DLD1 (cell line): ENCODE results near the gene ANKRD34A.
"Not testable (repeated sequence)": the region's sequence is repeated elsewhere in the genome, so short reads cannot be mapped to it uniquely, and the experiment has no call there.

ENCODE experiments used
- in situ Hi-C: cut with HindIII; loops from 2 replicates; pipeline ENCODE4 v1.10.0; 2017; ENCODE audit warnings: low sequenced_read_pairs

The ANKRD34A gene

DNA sequence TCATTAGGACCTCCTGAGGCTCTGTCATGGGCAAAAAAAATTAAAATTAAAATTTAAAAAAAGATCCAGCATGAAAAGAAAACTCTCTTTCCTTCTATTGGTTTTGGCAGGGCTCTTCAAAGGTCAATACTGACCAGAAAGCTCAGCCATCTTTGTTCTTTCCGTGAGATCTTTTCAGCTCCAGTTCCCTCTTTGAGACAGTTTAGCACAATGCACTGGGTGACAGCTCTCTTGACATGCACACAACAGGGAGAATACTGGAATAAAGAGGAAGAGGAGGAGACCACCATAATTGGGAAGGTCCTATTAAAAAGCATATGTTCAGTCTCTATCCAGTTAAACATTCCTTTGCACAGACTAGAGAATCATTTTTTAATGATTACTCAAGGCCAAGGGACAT, 12.8 kb downstream of the ANKRD34A start:
- in situ Hi-C loops: no loop called here

DNA sequence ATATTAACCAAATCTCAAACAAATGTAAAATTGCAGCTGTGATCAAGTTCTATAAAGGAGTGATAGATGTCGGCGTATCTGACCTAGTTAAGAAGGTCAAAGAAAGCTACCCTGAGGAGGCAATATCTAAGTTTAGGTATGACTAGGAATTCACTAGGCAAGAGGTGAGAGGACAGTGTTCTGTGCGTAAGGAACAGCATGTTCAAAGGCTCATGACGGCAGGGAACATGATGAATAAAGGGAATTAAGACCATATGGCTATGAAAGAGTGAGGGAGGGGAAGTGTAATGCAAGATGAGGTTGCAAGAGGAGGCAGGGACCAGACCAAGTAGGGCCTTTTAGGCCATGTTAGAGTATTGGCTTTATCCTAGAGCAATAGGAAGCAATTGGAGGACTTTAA, 15.2 kb downstream of the ANKRD34A start:
- in situ Hi-C loops: no loop called here

DNA sequence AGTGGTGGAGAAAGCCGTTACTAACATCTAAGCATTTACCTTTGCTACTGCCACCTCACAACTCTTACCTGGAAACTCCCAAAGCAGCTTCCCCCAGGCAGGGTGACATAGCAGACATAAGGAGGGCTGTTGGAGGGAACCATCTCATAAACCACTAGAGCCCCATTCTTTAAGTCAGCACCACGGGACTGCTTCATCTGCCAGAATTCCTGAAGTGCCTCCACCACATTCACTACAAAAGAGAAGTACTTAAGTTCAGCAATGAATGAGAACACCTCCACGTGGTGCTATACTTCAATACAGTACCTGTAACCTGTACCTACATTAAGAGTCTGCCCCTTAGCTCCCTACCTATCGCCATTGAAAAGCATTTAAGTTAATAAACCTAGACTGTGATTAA, 16.8 kb downstream of the ANKRD34A start:
- in situ Hi-C loops: no loop called here

DNA sequence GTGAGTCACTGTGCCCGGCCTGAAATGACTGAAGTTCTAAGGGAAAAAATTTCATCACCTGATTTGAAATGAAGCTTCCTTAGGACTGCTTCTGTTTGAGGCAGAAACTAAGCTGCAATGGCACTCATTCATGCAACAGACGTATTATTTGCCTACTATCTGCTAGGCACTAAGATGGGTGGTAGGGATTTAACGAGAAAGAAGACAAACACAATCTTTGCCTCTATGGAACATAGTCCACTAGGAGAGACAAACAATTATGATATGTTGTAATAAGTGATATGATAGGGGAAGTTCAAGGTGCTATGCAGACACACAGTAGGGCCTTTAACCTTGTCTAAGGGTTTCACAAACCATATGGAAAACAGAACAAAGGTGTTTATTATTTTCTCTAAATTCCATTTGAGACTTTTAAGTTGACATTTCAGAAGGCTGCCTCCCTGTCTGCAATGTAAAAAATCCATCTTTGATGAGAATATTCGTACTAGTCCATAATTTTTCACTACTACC, 17.8 kb downstream of the ANKRD34A start:
- in situ Hi-C loops: no loop called here

DNA sequence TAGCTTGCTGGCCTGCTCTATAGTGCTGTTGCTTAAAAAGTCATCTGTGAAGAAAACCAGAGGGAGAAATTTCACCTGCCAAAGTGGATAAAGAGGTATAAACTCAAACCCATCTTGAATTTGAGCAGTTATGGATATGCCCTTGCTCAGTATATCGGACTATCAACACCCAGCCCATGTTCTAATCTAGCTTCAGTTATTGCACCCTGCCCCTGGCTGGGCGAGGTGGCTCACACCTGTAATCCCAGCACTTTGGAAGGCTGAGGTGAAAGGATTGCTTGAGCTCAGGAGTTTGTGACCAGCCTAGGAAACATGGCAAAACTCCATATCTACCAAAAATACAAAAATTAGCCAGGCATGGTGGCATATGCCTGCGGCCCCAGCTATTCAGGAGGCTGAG, 19.8 kb downstream of the ANKRD34A start:
- in situ Hi-C loops: no loop called here

DNA sequence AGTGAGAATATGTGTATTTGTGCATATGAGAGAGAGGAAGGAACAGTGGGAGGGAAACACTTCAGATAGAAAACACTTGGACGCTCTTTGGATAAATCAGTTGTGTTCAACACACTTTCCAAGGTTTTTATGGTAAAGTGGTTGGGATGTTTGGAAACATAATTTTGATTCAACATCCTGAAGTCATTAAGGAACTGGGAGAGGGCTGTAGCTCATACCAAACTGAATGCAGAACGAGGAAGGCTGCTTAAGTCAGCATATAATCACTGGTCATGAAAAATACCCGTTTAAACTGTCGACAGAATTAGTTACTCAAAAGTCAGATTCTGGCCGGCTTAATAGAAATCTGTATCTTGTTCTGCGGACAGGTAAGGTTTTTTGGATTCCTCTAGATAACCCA, 21.5 kb downstream of the ANKRD34A start:
- in situ Hi-C loops: no loop called here

DNA sequence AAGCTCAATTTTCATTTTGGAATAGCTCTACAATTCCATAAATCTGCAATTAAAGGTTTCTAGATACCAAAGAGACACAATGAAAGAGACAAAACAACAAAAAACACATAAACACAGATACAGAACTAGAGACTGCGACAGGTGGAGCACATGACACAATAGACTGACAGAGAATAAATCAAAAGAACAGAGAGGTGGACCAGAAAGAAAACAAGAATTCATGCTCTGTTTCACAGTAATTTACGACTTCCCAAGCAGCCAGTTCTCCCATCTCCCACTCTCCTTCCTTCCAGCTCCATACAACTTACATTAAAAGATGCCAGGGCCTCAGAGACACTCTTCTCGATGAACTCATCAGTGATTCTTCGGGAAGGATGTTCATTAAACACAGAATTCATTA, 22.0 kb downstream of the ANKRD34A start:
- in situ Hi-C loops: no loop called here

DNA sequence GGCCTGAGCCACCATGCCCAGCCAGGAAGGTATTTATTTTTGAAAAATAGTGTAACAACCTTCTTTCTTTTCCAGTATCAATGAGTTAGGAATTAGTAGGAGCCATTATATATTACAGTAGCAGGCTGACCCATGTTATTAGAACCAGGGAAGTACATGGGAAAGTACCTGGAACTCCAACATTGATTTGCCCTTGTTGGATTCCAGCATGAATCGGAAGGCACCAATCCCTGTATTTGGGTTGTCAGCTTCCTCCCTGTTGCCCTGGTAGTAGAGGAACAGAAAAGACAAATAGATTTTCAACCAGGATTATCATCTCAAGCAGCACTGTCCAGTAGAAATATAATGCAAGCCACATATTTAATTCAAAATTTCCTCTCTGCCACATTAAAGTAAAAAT, 26.9 kb downstream of the ANKRD34A start:
- in situ Hi-C loops: no loop called here

DNA sequence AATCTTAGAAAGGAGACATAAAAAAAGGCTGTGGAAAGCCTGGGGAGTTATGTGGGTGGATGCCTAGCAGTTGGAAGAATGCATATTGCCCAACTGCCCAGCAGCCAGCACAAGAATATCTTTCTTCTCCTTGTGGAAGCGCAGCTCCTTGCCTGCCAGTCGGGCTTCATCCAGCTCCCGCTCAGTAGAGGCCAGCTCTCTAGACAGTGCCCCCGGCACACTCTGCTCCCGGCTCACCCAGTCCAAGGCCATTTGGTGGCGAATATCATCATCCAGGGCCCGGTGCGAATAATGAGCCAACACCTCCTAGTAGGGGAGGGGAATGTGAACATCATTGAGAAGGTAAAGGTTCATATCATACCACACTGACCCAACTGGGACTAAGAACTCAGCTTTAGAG, 28.1 kb downstream of the ANKRD34A start:
- in situ Hi-C loops: no loop called here

DNA sequence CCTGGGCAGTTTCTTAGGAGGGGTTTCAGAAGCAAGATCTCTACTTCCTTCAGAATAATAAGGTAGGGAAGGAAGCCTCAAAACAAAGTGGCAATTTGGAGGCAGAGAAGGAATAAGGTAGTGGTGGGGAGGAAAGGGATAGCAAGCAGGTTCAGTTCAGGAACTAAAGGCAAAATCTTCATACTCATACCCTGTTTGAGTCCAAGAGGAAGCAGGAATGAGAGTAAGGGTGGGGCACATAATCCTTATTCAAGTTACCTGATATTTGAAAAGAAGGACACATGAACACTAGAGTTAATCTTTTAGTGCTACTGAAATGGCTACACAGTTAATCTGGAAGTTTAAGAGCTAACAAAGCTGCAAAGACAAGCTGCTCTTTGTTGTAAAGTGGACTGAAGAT, 28.7 kb downstream of the ANKRD34A start:
- in situ Hi-C loops: no loop called here

DNA sequence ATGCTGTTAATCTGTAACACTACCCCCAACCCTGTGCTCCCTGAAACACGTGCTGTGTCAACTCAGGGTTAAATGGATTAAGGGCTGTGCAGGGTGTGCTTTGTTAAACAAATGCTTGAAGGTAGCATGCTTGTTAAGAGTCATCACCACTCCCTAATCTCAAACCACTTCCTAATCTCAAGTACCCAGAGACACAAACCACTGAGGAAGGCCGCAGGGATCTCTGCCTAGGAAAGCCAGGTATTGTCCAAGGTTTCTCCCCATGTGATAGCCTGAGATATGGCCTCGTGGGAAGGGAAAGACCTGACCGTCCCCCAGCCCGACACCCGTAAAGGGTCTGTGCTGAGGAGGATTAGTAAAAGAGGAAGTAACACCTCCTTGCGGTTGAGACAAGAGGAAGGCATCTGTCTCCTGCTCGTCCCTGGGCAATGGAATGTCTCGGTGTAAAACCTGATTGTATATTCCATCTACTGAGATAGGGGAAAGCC, 31.8 kb downstream of the ANKRD34A start:
- in situ Hi-C loops: not testable (repeated sequence)

DNA sequence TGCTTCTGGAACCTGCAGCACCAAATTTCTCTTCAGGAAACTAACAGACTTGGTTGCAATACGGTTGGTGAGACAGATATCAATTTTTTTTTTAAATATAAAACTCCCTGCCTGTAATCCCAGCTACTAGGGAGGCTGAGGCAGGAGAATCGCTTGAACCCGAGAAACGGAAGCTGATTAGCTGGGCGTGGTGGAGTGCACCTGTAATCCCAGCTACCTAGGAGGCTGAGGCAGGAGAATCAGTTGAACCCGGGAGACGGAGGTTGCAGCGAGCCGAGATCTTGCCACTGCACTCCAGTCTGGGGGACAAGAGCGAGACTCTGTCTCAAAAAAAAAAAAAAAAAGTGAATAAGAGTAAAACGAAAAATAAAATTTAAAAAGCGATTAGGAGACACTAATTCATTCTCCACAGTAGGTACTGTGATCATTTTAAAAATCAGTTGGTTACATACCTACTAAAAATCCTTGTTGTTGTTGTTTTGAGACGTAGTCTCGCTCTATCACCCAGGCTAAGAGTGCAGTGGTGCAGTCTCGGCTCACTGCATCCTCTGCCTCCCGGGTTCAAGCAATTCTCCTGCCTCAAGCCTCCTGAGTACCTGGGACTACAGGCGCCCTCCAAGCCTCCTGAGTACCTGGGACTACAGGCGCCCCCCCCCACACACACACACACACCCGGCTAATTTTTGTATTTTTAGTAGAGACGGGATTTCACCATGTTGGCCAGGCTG, 36.3 kb downstream of the ANKRD34A start:
- in situ Hi-C loops: no loop called here

DNA sequence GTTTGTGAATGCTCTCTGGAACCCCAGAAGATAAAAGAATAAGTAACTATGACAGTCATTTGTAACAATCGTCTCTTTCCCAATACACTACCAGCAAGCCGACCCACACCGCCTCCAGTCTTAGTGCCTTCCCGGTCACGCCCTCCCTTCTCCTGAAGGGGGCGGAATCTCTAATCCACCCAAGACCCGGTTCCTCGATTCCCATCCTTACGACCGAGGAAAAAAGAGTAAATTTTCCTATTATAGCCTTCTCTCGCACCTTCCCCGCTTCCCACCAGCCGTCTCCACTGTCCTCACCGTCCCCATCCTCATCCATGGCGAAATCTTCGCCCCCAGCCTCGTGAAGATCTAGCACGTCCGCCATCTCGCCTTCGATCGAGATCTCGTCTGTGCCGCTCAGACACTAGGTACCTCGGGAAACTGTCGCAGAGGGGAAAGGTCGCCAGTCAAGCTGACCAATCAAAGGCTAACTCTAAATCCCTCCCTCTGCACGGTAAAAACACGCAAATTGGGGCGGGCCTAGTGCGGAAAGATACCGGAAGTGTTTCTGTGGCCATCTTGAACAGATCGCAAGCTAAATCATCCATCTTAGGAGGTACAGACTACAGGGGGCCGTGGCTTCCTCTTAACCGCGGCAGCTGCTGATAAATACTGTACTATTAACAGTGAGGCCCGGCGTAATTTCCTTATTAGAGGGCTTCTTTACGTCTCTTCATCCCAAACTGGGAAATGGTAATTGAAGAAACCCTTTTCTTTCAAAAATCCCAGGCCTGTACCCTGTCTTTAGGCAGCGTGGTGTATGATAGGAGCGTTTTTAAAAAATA, 37.1 kb downstream of the ANKRD34A start, which contains the start of gene RBM8A:
Gene RBM8A, minus strand, starts transcription at position 422 of the 824 bp plus-strand sequence. Its CDS starts 58 bp downstream, at position 364.
- in situ Hi-C loops: no loop called here

DNA sequence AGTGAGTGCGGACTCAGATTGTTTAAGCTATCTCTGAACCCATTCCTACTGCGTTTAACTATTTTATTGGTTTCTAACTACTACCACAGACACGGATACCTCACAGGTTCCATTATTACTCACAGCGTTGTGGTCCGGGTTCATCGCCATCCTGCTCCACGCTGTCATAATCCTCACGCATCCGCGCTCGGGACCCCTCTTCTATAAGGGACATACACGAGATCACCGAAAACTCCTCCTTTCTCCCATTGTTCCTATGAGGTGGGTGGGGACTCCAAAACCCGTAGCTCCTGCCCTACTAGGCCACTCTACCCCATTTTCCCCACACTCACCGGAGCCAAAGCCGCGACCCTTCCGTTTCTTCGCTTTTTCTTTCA, 37.7 kb downstream of the ANKRD34A start:
- in situ Hi-C loops: no loop called here

DNA sequence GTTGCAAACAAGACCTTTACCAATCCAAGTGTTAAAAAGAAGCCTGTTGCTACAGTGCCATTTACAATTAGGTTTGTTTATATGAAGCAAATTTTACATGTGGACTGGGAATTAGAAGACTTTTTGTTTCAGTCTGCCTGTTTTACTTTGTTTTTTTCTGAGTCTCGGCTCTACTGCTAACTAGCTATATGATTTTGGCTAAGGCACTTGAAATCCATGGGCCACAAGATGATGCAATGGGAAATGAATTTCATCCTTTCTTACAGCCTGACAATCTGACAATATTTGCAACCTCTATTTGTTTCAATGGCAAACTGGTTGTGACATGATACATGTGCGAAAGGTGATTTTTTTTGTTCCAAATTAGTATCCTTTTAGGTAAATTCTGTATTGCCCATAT, 42.1 kb downstream of the ANKRD34A start:
- in situ Hi-C loops: no loop called here

DNA sequence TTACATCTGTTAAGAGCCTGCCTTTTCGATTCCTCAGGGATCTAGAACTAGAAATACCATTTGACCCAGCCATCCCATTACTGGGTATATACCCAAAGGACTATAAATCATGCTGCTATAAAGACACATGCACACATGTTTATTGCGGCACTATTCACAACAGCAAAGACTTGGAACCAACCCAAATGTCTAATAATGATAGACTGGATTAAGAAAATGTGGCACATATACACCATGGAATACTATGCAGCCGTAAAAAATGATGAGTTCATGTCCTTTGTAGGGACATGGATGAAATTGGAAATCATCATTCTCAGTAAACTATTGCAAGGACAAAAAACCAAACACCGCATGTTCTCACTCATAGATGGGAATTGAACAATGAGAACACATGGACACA, 44.1 kb downstream of the ANKRD34A start:
- in situ Hi-C loops: not testable (repeated sequence)

DNA sequence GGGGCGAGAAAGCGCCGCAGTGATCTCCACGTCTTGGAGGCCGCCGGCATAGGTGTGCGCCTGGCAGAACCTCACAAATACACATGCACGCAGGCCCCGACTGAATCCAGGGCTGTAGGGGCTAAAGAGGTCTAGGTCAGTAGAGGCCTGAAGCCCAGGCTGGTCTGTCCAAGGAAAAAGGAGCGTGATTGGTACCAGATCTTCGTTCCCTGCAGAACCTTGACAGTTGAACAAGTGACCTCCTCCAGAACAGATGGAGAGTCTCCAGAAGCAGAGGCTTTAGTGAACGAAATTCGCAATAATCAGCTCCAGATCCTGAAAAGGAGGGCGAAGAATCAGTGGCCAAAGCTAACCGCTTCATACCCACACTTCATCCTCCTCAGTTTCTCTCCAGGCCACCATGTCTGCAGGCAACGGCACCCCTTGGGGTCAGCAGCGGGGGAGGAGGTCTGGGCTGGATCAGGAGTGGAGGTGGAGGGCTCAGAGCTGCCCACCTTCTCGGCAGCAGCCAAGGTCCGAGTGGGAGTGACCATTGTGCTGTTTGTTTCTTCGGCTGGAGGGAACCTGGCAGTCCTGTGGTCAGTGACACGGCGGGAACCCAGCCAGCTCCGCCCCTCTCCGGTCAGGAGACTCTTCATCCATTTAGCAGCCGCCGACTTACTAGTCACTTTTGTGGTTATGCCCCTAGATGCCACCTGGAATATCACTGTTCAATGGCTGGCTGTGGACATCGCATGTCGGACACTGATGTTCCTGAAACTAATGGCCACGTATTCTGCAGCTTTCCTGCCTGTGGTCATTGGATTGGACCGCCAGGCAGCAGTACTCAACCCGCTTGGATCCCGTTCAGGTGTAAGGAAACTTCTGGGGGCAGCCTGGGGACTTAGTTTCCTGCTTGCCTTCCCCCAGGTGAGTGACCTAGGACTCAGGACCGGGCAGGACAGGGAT, 45.1 kb downstream of the ANKRD34A start:
- in situ Hi-C loops: no loop called here

DNA sequence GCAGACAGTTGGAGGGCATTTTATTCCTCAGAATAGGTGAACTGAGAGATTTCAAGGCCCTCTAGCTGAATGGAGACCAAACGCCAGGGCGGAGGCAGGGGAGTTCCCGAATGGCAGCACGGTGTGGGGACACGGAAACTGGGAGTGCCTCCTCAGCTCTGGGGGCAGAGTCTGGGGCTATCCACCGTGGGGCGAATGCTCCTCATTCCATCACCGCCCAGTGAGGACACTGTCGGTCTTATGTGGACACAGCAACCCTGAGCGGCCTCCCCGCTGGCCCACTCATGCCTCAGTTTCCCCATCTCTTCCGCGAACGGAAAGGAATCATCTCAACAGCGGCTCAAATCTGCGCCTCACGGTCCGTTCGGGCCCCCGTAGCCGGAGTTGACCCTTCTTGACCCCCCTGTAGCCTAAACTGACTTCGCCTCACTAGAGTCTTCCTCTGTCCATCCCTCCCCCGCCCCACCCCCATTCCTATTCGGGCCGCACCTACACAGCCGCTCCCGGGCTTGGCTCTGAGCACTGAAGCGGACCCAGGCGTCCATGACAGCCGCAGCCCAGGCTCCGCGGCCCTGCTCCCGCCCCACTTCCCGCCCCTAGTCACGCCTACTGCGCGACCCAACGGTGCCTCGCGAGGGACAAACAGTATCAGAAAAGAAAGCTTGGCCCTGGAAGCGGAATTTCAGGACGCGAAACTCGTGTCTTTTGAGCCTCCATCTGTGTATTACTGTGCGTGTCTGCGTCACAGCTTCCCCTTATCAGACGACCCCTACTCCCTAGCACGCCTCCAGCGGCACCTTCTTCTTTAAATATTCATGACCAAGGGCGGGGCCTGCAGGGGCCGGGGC, 46.0 kb downstream of the ANKRD34A start, which contains the start of gene PEX11B:
Gene PEX11B, minus strand, starts transcription at position 574 of the 848 bp plus-strand sequence. Its CDS starts 29 bp downstream, at position 545.
- in situ Hi-C loops: no loop called here

DNA sequence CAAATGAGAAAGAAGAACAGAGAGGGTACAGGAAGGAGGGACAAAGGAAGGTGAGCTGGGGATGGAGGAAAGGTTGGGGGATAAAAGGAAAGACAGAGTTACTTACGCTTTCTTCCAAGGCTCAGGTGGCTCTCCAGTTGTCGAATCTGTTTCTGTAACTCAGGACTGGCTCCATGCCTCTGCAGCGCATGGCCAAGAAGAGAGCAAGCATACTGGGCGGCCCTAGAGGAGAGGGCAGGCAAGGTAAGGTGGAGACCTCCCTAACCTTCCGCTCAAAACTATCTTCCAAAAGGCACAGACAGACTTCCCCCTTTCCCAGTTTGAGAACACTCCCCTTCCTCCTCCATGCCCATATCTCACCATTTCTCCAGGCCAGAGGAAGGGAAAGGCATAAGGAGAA, 46.8 kb downstream of the ANKRD34A start:
- in situ Hi-C loops: no loop called here

DNA sequence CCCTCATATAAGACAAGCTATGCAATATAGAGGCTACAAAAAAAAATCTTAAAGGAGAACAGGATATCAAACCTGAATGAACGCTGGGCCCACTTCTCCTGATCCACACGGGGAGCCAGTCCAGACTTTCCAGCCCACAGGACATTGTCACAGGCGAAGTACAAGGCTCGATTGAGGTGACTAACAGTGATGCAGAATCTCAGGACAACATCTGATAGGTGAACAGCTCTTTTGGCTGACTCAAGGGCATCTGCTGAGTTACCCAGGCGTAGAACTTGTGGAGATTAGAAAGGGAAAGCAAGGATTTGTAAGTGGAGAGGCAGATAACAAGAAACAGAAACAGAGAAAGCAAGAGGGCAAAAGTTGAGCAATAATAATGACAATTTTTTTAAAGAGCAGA, 47.6 kb downstream of the ANKRD34A start:
- in situ Hi-C loops: no loop called here
